Osteoblast (primary cell): ENCODE data around the gene CA9. TPM values are rescaled to one million over a fixed set of nuclear protein-coding genes. Genes with fewer than 3 reads are reported as not detected.

ENCODE experiments used
- DNase-seq: peaks from one replicate; pipeline ENCODE4 v3.0.0; 2011; ENCODE audit warnings: low spot score, mixed read lengths; ENCODE audit not compliant: insufficient read length; ENCODE audit errors: missing footprints
- H2AFZ ChIP-seq: 2 replicates; pipeline ENCODE4 v1.6.0; 2011; ENCODE audit warnings: mild to moderate bottlenecking, low read length
- H3K27ac ChIP-seq: 2 replicates; pipeline ENCODE4 v1.5.1; 2011; ENCODE audit warnings: mild to moderate bottlenecking, low read depth, low read length, moderate library complexity
- H3K27me3 ChIP-seq: 2 replicates; pipeline ENCODE4 v1.6.0; 2012; ENCODE audit warnings: mild to moderate bottlenecking, control low read depth, inconsistent platforms, low read length, moderate library complexity; ENCODE audit not compliant: insufficient read depth
- H3K36me3 ChIP-seq: 2 replicates; pipeline ENCODE4 v1.5.1; 2011; ENCODE audit warnings: mild to moderate bottlenecking, low read length, control low read depth, moderate library complexity; ENCODE audit not compliant: insufficient read depth
- H3K4me1 ChIP-seq: 2 replicates; pipeline ENCODE4 v1.5.1; 2011; ENCODE audit warnings: mild to moderate bottlenecking, low read length, control low read depth, moderate library complexity; ENCODE audit not compliant: insufficient read depth
- H3K4me2 ChIP-seq: 2 replicates; pipeline ENCODE4 v1.6.0; 2011; ENCODE audit warnings: mild to moderate bottlenecking, low read length; ENCODE audit not compliant: insufficient read depth
- H3K4me3 ChIP-seq: fragments of 200-600 bp; sonication (generic); 3 replicates; pipeline ENCODE4 v1.5.1; 2012; ENCODE audit warnings: mild to moderate bottlenecking, low read length, inconsistent platforms; ENCODE audit not compliant: insufficient read depth
- H3K79me2 ChIP-seq: 2 replicates; pipeline ENCODE4 v1.6.0; 2012; ENCODE audit warnings: mild to moderate bottlenecking, low read length, control low read depth, inconsistent platforms; ENCODE audit not compliant: insufficient read depth
- H3K9me3 ChIP-seq: 2 replicates; pipeline ENCODE4 v1.5.1; 2011; ENCODE audit warnings: low read depth, low read length, control low read depth
- H4K20me1 ChIP-seq: 2 replicates; pipeline ENCODE4 v1.6.0; 2012; ENCODE audit warnings: mild to moderate bottlenecking, low read length, control low read depth; ENCODE audit not compliant: insufficient read depth
- CTCF ChIP-seq: IDR thresholded peaks from 2 replicates; pipeline ENCODE4 v1.5.1; 2011; ENCODE audit warnings: mild to moderate bottlenecking, low read depth, low read length, moderate library complexity; ENCODE audit errors: extremely low read depth
- total RNA-seq: library from RNA; depleted of rRNA; stranded (reverse); fragments of >200 nt; gene quantifications from 2 replicates; pipeline ENCODE4 v1.2.3, GENCODE V29; 2012

The CA9 gene
- total RNA-seq, 1 donor = not detected

DNA sequence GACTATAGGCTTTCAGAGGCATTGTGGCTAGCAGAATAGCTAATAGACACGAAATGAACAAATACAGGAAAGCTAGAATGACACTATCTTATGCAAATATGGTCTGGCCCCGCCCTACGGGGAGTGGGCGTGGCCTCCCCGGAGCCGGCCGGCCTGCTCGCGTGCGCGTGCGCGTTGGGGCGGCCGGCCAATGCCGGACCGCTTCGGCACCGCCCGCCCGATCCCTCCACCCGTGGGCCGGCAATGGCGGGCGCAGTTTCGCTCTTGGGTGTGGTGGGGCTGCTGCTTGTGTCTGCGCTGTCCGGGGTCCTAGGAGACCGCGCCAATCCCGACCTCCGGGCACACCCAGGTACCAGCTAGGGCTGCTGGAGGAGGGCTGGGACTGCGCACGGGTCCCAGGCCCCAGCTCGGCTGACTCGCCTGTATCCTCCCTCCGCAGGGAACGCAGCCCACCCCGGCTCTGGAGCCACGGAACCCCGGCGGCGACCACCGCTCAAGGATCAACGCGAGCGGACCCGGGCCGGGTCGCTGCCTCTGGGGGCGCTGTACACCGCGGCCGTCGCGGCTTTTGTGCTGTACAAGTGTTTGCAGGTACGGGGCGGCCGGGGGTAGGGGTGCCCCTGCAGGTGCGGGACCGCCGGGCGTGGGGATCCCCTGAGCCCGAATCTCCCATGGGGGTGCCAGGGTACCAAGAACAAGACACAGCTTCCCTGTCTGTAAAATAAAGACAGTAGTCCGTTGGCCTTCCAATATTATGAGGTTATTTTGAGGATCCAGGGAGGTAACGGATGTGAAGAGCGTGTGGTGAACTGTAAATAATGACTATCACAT lies 15.4 kb upstream of the CA9 start, which contains the start of gene CCDC107:
Gene CCDC107 (plus strand): TSS at position 156 of the 831 bp plus-strand sequence. CDS start 88 bp downstream, at position 244.
- H3K9me3 ChIP-seq = no peaks in the 10 kb centered on the region
- peak; percentile 96 for DNase-seq
- H4K20me1 ChIP-seq = no peaks in the 10 kb centered on the region
- H3K27ac ChIP-seq = peak within 1 kb of the TSS; percentile 100
- peak within 1 kb of the TSS; percentile 84 for H3K4me3 ChIP-seq
- H3K4me1 ChIP-seq = peaks cover 19% of the 10 kb centered on the region
- H2AFZ ChIP-seq = peak within 1 kb of the TSS; percentile 79
- TF ChIP-seq CTCF = peak; percentile 42
- H3K4me2 ChIP-seq = peak within 1 kb of the TSS; percentile 92
- peaks cover 22% of the 10 kb centered on the region for H3K36me3 ChIP-seq
- H3K27me3 ChIP-seq = no peaks in the 10 kb centered on the region
- peaks cover 10% of the 10 kb centered on the region for H3K79me2 ChIP-seq

GRCh38 chr9:35658968-35659220 lies 14.8 kb upstream of the CA9 start:
- peaks cover 20% of the 10 kb centered on the region for H3K4me1 ChIP-seq
- peak overlapping the region; percentile 100 for H3K27ac ChIP-seq
- peak; percentile 91 for DNase-seq
- H3K79me2 ChIP-seq = peaks cover 10% of the 10 kb centered on the region
- no peaks in the 10 kb centered on the region for H3K27me3 ChIP-seq
- H3K36me3 ChIP-seq = peaks cover 22% of the 10 kb centered on the region
- H4K20me1 ChIP-seq = no peaks in the 10 kb centered on the region
- H3K4me2 ChIP-seq = peak overlapping the region; percentile 92
- peak overlapping the region; percentile 71 for H2AFZ ChIP-seq
- H3K4me3 ChIP-seq = peak overlapping the region; percentile 84
- TF ChIP-seq CTCF = no peak
- H3K9me3 ChIP-seq = no peaks in the 10 kb centered on the region

- TF ChIP-seq CTCF = no peak
- no peak for DNase-seq
- no peaks in the 10 kb centered on the region for H3K9me3 ChIP-seq
- H3K4me1 ChIP-seq = peaks cover 25% of the 10 kb centered on the region
- peaks cover 22% of the 10 kb centered on the region for H3K36me3 ChIP-seq
- no peaks in the 10 kb centered on the region for H4K20me1 ChIP-seq
- peaks cover 10% of the 10 kb centered on the region for H3K79me2 ChIP-seq
- peak overlapping the region; percentile 92 for H3K4me2 ChIP-seq
- H3K27ac ChIP-seq = peak overlapping the region; percentile 100
- no peaks in the 10 kb centered on the region for H3K27me3 ChIP-seq
- H3K4me3 ChIP-seq = peak overlapping the region; percentile 84
- H2AFZ ChIP-seq = no peak overlapping the region
These were observed 14.4 kb upstream of the CA9 start for GRCh38 chr9:35659340-35659739.

DNA sequence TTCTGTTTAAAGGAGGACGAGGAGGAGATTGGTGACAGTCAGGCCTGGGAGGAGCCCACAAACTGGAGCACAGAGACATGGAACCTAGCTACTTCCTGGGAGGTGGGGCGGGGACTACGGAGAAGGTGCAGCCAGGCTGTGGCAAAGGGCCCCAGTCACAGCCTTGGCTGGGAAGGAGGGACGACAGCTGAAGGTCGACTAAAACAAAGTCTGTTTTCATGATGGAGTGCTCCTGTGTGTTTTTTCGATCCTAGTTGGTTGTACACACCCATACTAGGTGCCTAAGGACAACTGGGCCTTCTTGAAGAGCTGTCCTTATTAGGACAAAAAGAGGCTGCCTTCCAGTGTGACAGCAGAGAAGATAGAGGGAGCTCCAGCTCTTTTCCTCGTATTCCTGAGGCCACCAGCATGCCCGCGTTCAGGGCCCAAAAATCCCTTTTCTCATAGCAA lies 12.7 kb upstream of the CA9 start:
- no peak overlapping the region for H3K4me2 ChIP-seq
- DNase-seq = no peak
- peak; percentile 52 for TF ChIP-seq CTCF
- H3K4me1 ChIP-seq = peaks cover 34% of the 10 kb centered on the region
- peak overlapping the region; percentile 100 for H3K27ac ChIP-seq
- peaks cover 10% of the 10 kb centered on the region for H3K79me2 ChIP-seq
- H3K4me3 ChIP-seq = no peak overlapping the region
- H3K27me3 ChIP-seq = no peaks in the 10 kb centered on the region
- peaks cover 22% of the 10 kb centered on the region for H3K36me3 ChIP-seq
- no peaks in the 10 kb centered on the region for H4K20me1 ChIP-seq
- H2AFZ ChIP-seq = no peak overlapping the region
- no peaks in the 10 kb centered on the region for H3K9me3 ChIP-seq
